Measurements from ENCODE around the gene CDKAL1. TPM values are rescaled to one million over a fixed set of nuclear protein-coding genes. Genes with fewer than 3 reads are reported as not detected.
"Not testable (repeated sequence)": the region's sequence is repeated elsewhere in the genome, so short reads cannot be mapped to it uniquely, and the experiment has no call there.

CDKAL1 gene
- total RNA-seq, 1 experiment from 2014 or later, result 11.8 TPM

GRCh38 chr6:20509212-20509611 is 25.0 kb upstream of the CDKAL1 start:
- Mint-ChIP-seq H3K4me1 (ENCODE audit: insufficient read depth, unreplicated experiment) (no peaks in the 10 kb centered on the region), H3K4me3 (ENCODE audit: unreplicated experiment) (no peak overlapping the region), H3K27me3 (ENCODE audit: insufficient read depth, unreplicated experiment) (no peaks in the 10 kb centered on the region), H3K36me3 (ENCODE audit: insufficient read depth, unreplicated experiment) (no peaks in the 10 kb centered on the region), H3K9me3 (ENCODE audit: unreplicated experiment) (no peaks in the 10 kb centered on the region), H3K27ac (ENCODE audit: low read depth, unreplicated experiment) (no peak overlapping the region)
- POLR2A ChIA-PET, result no interaction called here
- CTCF ChIA-PET, result no interaction called here
- BruUV-seq (replicated peaks), result no TSS peak
- intact Hi-C loops (cut with micrococcal nuclease), result no loop called here
- TF ChIP-seq, protein P1, sequence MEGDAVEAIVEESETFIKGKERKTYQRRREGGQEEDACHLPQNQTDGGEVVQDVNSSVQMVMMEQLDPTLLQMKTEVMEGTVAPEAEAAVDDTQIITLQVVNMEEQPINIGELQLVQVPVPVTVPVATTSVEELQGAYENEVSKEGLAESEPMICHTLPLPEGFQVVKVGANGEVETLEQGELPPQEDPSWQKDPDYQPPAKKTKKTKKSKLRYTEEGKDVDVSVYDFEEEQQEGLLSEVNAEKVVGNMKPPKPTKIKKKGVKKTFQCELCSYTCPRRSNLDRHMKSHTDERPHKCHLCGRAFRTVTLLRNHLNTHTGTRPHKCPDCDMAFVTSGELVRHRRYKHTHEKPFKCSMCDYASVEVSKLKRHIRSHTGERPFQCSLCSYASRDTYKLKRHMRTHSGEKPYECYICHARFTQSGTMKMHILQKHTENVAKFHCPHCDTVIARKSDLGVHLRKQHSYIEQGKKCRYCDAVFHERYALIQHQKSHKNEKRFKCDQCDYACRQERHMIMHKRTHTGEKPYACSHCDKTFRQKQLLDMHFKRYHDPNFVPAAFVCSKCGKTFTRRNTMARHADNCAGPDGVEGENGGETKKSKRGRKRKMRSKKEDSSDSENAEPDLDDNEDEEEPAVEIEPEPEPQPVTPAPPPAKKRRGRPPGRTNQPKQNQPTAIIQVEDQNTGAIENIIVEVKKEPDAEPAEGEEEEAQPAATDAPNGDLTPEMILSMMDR (IDR thresholded peaks at IDR 0.05; ENCODE audit: unreplicated experiment), result no peak
- DNase-seq (ENCODE audit: unreplicated experiment), result no peak

DNA sequence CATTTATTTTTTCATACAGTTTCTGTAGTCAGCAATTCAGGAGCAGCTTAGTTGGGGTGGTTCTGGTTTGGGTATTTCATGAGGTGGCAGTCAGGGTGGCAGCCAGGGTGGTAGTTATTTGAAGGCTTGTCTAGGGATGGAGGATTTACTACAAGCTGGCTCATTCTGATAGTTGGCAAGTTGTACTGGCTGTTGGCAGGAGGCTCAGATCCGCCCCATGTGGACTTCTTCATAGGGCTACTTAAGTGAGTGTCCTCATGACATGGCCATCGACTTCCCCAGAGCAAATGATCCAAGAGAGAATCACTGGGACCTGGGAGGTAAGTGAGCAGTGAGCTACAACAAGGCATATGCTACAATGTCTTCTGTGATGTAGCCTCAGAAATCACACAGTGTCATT is 22.4 kb upstream of the CDKAL1 start:
- Mint-ChIP-seq H3K27me3 (ENCODE audit: insufficient read depth, unreplicated experiment) (no peaks in the 10 kb centered on the region), H3K9me3 (ENCODE audit: unreplicated experiment) (no peaks in the 10 kb centered on the region), H3K4me3 (ENCODE audit: unreplicated experiment) (no peak overlapping the region), H3K36me3 (ENCODE audit: insufficient read depth, unreplicated experiment) (no peaks in the 10 kb centered on the region), H3K27ac (ENCODE audit: low read depth, unreplicated experiment) (no peak overlapping the region), H3K4me1 (ENCODE audit: insufficient read depth, unreplicated experiment) (no peaks in the 10 kb centered on the region)
- CTCF ChIA-PET, result interaction anchor here (0.6 to 2.5 kb wide), 2 partner anchors 16 to 65 kb away, joined by 3 to 8 read pairs; no protein-coding TSS in a partner anchor
- no peak for DNase-seq (ENCODE audit: unreplicated experiment)
- POLR2A ChIA-PET, result no interaction called here
- BruUV-seq (replicated peaks), result no TSS peak
- TF ChIP-seq, protein P1 (IDR thresholded peaks at IDR 0.05; ENCODE audit: unreplicated experiment), result no peak
- intact Hi-C loops (cut with micrococcal nuclease), result no loop called here

DNA sequence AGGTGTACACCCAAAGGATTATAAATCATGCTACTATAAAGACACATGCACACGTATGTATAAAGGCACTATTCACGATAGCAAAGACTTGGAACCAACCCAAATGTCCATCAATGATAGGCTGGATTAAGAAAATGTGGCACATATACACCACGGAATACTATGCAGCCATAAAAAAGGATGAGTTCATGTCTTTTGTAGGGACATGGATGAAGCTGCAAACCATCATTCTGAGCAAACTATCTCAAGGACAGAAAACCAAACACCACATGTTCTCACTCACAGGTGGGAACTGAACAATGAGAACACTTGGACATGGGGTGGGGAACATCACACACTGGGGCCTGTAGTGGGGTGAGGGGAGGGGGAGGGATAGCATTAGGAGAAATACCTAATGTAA is 9.0 kb upstream of the CDKAL1 start:
- POLR2A ChIA-PET; intact Hi-C loops (cut with micrococcal nuclease); H3K4me3 Mint-ChIP-seq (ENCODE audit: unreplicated experiment); CTCF ChIA-PET; H3K4me1 Mint-ChIP-seq (ENCODE audit: insufficient read depth, unreplicated experiment); DNase-seq (ENCODE audit: unreplicated experiment); H3K9me3 Mint-ChIP-seq (ENCODE audit: unreplicated experiment); BruUV-seq (replicated peaks); H3K27ac Mint-ChIP-seq (ENCODE audit: low read depth, unreplicated experiment); H3K36me3 Mint-ChIP-seq (ENCODE audit: insufficient read depth, unreplicated experiment): not testable (repeated sequence)
- H3K27me3 Mint-ChIP-seq (ENCODE audit: insufficient read depth, unreplicated experiment), result peaks cover 19% of the 10 kb centered on the region

GRCh38 chr6:20529086-20529448 is 5.2 kb upstream of the CDKAL1 start:
- H3K36me3 Mint-ChIP-seq (ENCODE audit: insufficient read depth, unreplicated experiment); POLR2A ChIA-PET; BruUV-seq (replicated peaks); H3K27me3 Mint-ChIP-seq (ENCODE audit: insufficient read depth, unreplicated experiment); H3K9me3 Mint-ChIP-seq (ENCODE audit: unreplicated experiment); H3K4me1 Mint-ChIP-seq (ENCODE audit: insufficient read depth, unreplicated experiment): not testable (repeated sequence)
- intact Hi-C loops (cut with micrococcal nuclease), result loop anchor here (1.0 kb wide), 1 partner anchor 437 kb away; no protein-coding TSS in a partner anchor
- DNase-seq (ENCODE audit: unreplicated experiment), result peak; percentile 57
- Mint-ChIP-seq H3K4me3 (ENCODE audit: unreplicated experiment) (peak overlapping the region; percentile 62), H3K27ac (ENCODE audit: low read depth, unreplicated experiment) (peak overlapping the region; percentile 32)
- TF ChIP-seq, protein P1 (IDR thresholded peaks at IDR 0.05; ENCODE audit: unreplicated experiment), result peak; percentile 26
- CTCF ChIA-PET, result interaction anchor here (0.7 to 2.8 kb wide), 19 partner anchors 9 to 984 kb away, joined by 3 to 41 read pairs (median 7); no protein-coding TSS in a partner anchor

GRCh38 chr6:20532881-20533280 is 1.4 kb upstream of the CDKAL1 start:
- POLR2A ChIA-PET, result interaction anchor here (0.7 to 0.8 kb wide), 2 partner anchors 12 to 1055 kb away, joined by 3 to 4 read pairs; no protein-coding TSS in a partner anchor
- Mint-ChIP-seq H3K36me3 (ENCODE audit: insufficient read depth, unreplicated experiment) (no peaks in the 10 kb centered on the region), H3K9me3 (ENCODE audit: unreplicated experiment) (no peaks in the 10 kb centered on the region), H3K27me3 (ENCODE audit: insufficient read depth, unreplicated experiment) (no peaks in the 10 kb centered on the region), H3K4me1 (ENCODE audit: insufficient read depth, unreplicated experiment) (peaks cover 17% of the 10 kb centered on the region), H3K27ac (ENCODE audit: low read depth, unreplicated experiment) (no peak overlapping the region), H3K4me3 (ENCODE audit: unreplicated experiment) (no peak overlapping the region)
- CTCF ChIA-PET, result interaction anchor here (0.6 to 1.3 kb wide), 5 partner anchors 240 to 441 kb away, joined by 3 to 5 read pairs (median 3); no protein-coding TSS in a partner anchor
- DNase-seq (ENCODE audit: unreplicated experiment), result no peak
- BruUV-seq (replicated peaks), result no TSS peak
- TF ChIP-seq, protein P1 (IDR thresholded peaks at IDR 0.05; ENCODE audit: unreplicated experiment), result no peak
- intact Hi-C loops (cut with micrococcal nuclease), result loop anchor here (5.0 kb wide), 1 partner anchor 321 kb away; the partner anchor contains the start of gene MBOAT1
